Upper lobe of left lung (tissue), 4 donors: Measurements from ENCODE around the gene FCN1.

Experiments used
- POLR2AphosphoS5 ChIP-seq, 2 donors: sonication (generic); formaldehyde crosslinking; IDR thresholded peaks; one replicate each; pipeline ENCODE4 v1.5.1; 2017; ENCODE audit warnings: antibody characterized with exemption in 2 of 2
- TF ChIP-seq, protein P1 (sequence below), 6 experiments: fragments of 450-650 bp in 4 of 6; fragments of 200-600 bp in 2 of 6; sonication (generic) in 2 of 6; IDR thresholded peaks; one replicate each; pipeline ENCODE4 v1.5.1; 2016 to 2019; ENCODE audit warnings: antibody characterized with exemption in 6 of 6

DNA sequence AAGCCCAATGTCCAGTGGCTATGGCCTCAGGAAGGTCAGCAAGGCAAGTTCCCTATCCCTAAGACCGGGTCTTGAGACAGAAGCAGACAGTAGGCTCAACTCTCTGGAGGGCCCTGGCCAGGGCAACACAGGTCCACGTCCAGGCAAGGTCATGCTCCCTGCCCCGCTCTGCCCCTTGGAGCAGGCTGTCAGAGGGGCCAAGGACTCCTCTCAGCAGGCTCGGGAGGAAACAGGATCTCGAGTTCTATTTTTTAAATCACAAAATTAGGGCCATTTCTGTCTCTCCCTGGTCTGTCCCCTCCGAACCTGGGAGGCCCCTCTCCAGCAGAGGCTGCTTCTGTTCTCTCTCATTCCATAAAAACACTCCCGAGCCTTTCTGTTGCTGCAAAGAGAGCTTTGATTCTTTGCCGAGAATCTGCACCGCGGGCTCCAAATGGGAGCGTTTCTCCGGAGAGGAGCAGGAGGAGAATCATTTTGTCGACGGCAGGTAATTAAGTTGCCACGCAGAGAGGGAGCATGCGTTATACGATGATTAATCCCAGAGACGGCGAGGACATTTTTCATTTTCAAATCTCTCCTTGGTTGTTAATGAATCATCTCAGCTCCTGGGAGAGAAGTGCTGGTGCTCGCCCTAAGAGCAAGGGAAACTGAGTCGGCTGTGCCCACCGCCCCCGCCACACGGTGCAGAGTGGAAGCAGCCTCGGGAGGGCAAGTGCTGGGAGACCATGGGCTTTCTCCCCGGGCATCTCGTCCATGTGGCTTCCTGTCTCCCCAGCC, 24.5 kb upstream of the FCN1 start:
- TF ChIP-seq, protein P1, sequence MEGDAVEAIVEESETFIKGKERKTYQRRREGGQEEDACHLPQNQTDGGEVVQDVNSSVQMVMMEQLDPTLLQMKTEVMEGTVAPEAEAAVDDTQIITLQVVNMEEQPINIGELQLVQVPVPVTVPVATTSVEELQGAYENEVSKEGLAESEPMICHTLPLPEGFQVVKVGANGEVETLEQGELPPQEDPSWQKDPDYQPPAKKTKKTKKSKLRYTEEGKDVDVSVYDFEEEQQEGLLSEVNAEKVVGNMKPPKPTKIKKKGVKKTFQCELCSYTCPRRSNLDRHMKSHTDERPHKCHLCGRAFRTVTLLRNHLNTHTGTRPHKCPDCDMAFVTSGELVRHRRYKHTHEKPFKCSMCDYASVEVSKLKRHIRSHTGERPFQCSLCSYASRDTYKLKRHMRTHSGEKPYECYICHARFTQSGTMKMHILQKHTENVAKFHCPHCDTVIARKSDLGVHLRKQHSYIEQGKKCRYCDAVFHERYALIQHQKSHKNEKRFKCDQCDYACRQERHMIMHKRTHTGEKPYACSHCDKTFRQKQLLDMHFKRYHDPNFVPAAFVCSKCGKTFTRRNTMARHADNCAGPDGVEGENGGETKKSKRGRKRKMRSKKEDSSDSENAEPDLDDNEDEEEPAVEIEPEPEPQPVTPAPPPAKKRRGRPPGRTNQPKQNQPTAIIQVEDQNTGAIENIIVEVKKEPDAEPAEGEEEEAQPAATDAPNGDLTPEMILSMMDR (IDR thresholded peaks at IDR 0.05), result no peak
- no peak for TF ChIP-seq POLR2AphosphoS5 (IDR thresholded peaks at IDR 0.05)
